GM12878 (cell line): ENCODE results near the gene TNIP2. TPM values are rescaled to one million over a fixed set of nuclear protein-coding genes. Genes with fewer than 3 reads are reported as not detected.

ENCODE experiments used
- ATAC-seq: fragments of 200-7000 bp; cut with Tn5 transposase; 3 replicates; pipeline ENCODE4 v1.9.1; 2020; ENCODE audit warnings: mild to moderate bottlenecking, moderate library complexity
- BruUV-seq: library from RNA; stranded (reverse); fragments of 400-500 nt; replicated peaks from 2 replicates; lab custom pipeline; 2021; lab: Mats Ljungman, UMichigan
- CTCF ChIA-PET: fragments of 300-600 bp; sonication (Branson Sonifier 250); formaldehyde crosslinking; extraction: SDS; loops from one replicate; lab custom pipeline; 2021; ENCODE audit warnings: inconsistent platforms; lab: Yijun Ruan, JAX
- POLR2A ChIA-PET: fragments of 350-600 bp; formaldehyde crosslinking; extraction: SDS; loops from one replicate; lab custom pipeline; 2021; ENCODE audit warnings: inconsistent platforms; lab: Charles Lee
- RAD21 ChIA-PET: fragments of 300-600 bp; sonication (Branson Sonifier 250); formaldehyde crosslinking; loops from one replicate; lab custom pipeline; 2023; ENCODE audit warnings: antibody characterized with exemption; ENCODE audit not compliant: unreplicated experiment; lab: Charles Lee
- SMC1A ChIA-PET: fragments of 300-600 bp; sonication (Branson Sonifier 250); formaldehyde crosslinking; loops from one replicate; lab custom pipeline; 2023; ENCODE audit not compliant: unreplicated experiment, uncharacterized antibody; lab: Charles Lee
- DNase-seq: peaks from one replicate; pipeline ENCODE4 v3.0.0-alpha.2; 2011; ENCODE audit warnings: low read depth, low spot score
- FAIRE-seq: peaks from 3 replicates; lab custom pipeline; 2011; peaks lifted over from hg19 to GRCh38; lab: Jason Lieb, UNC
- H2AFZ ChIP-seq: 2 replicates; pipeline ENCODE4 v1.6.0; 2011; ENCODE audit warnings: low read depth, low read length, control low read depth; ENCODE audit not compliant: control insufficient read depth
- H3K27ac ChIP-seq: 2 replicates; pipeline ENCODE4 v1.5.1; 2011; ENCODE audit warnings: control low read depth; ENCODE audit not compliant: control insufficient read depth, insufficient read depth
- H3K27me3 ChIP-seq, 2 experiments: replicated peaks in 1 of 2; 2 replicates each; pipeline versions ENCODE4 v1.6.0 to v1.6.1; 2011; ENCODE audit warnings: low read length in 1 of 2; ENCODE audit not compliant: control insufficient read depth in 2 of 2, insufficient read depth in 2 of 2
- H3K36me3 ChIP-seq, 2 experiments: 2 replicates each; pipeline ENCODE4 v1.5.1; 2011; ENCODE audit warnings: low read length in 1 of 2; ENCODE audit not compliant: control insufficient read depth in 2 of 2, insufficient read depth in 2 of 2
- H3K4me1 ChIP-seq: 2 replicates; pipeline ENCODE4 v1.6.1; 2011; ENCODE audit warnings: mild to moderate bottlenecking, low read length, moderate library complexity, mixed read lengths; ENCODE audit not compliant: control insufficient read depth, insufficient read depth
- H3K4me2 ChIP-seq: 2 replicates; pipeline ENCODE4 v1.6.0; 2011; ENCODE audit warnings: control low read depth; ENCODE audit not compliant: control insufficient read depth, insufficient read depth
- H3K4me3 ChIP-seq: fragments of 200-600 bp; sonication (generic); 2 replicates; pipeline ENCODE4 v1.5.1; 2016
- H3K79me2 ChIP-seq: 2 replicates; pipeline ENCODE4 v1.6.0; 2011; ENCODE audit warnings: low read length; ENCODE audit not compliant: control insufficient read depth, insufficient read depth
- H3K9ac ChIP-seq: 2 replicates; pipeline ENCODE4 v1.8.0; 2011; ENCODE audit warnings: low read length, control low read depth, mixed read lengths; ENCODE audit not compliant: control insufficient read depth, insufficient read depth
- H3K9me3 ChIP-seq: replicated peaks from 3 replicates; pipeline ENCODE4 v1.5.1; 2011; ENCODE audit warnings: mild to moderate bottlenecking, low read length; ENCODE audit not compliant: control insufficient read depth, insufficient read depth
- H4K20me1 ChIP-seq: 2 replicates; pipeline ENCODE4 v1.6.0; 2011; ENCODE audit not compliant: control insufficient read depth, insufficient read depth
- ATF7 ChIP-seq: fragments of 450-650 bp; IDR thresholded peaks from 2 replicates; pipeline ENCODE4 v1.6.1; 2016; ENCODE audit warnings: low read depth, mild to moderate bottlenecking
- CHD1 ChIP-seq: IDR thresholded peaks from 2 replicates; pipeline ENCODE4 v1.6.1; 2012; ENCODE audit warnings: low read depth, low read length, improper control_type of control experiment
- CREB1 ChIP-seq: IDR thresholded peaks from 2 replicates; pipeline ENCODE4 v1.6.1; 2012; ENCODE audit warnings: low read depth, mild to moderate bottlenecking, inconsistent platforms
- E2F8 ChIP-seq: fragments of 450-650 bp; IDR thresholded peaks from 2 replicates; pipeline ENCODE4 v1.6.1; 2018; ENCODE audit warnings: mild to moderate bottlenecking, low read depth, moderate library complexity; ENCODE audit not compliant: partially characterized antibody
- EED ChIP-seq: sonication (generic); IDR thresholded peaks from 2 replicates; pipeline ENCODE4 v1.6.1; 2016; ENCODE audit warnings: antibody characterized with exemption, low read depth
- ELK1 ChIP-seq: IDR thresholded peaks from 2 replicates; pipeline ENCODE4 v1.6.1; 2012; ENCODE audit warnings: low read depth, low read length, improper control_type of control experiment
- IRF3 ChIP-seq: fragments of 450-650 bp; IDR thresholded peaks from 2 replicates; pipeline ENCODE4 v1.6.1; 2014; ENCODE audit warnings: mild to moderate bottlenecking
- IRF4 ChIP-seq: IDR thresholded peaks from 2 replicates; pipeline ENCODE4 v1.6.1; 2011; ENCODE audit warnings: low read depth, low read length
- KDM1A ChIP-seq: fragments of 200-600 bp; sonication (generic); IDR thresholded peaks from 2 replicates; pipeline ENCODE4 v1.6.1; 2016; ENCODE audit warnings: borderline replicate concordance
- LARP7 ChIP-seq: fragments of 450-650 bp; IDR thresholded peaks from 2 replicates; pipeline ENCODE4 v1.6.1; 2017; ENCODE audit warnings: mild to moderate bottlenecking
- RAD21 ChIP-seq: IDR thresholded peaks from 2 replicates; pipeline ENCODE4 v1.6.1; 2011; ENCODE audit warnings: mild to moderate bottlenecking, low read depth, low read length, moderate library complexity; ENCODE audit not compliant: insufficient read depth
- SP1 ChIP-seq: IDR thresholded peaks from one replicate; pipeline ENCODE4 v1.6.1; 2011; ENCODE audit warnings: low read depth, low read length
- ZNF217 ChIP-seq: fragments of 450-650 bp; IDR thresholded peaks from 2 replicates; pipeline ENCODE4 v1.6.1; 2017; ENCODE audit warnings: antibody characterized with exemption, mild to moderate bottlenecking
- WGBS: methylation state at CpG from one replicate; pipeline ENCODE4 v1.1.6; 2016; ENCODE audit warnings: low lambda C conversion rate; ENCODE audit not compliant: insufficient replicate concordance, insufficient coverage; ENCODE audit errors: missing lambda C conversion rate; 5-methylcytosine and 5-hydroxymethylcytosine counted together
- in situ Hi-C: fragments of 300-500 bp; cut with MboI; formaldehyde crosslinking; loops from 9 replicates; pipeline ENCODE4 v1.14.3; 2018; ENCODE audit warnings: mixed read lengths
- intact Hi-C: fragments of 100-400 bp; cut with micrococcal nuclease; formaldehyde crosslinking; loops from one replicate; pipeline ENCODE4 v1.14.2; 2022; ENCODE audit not compliant: unreplicated experiment
- polyA plus RNA-seq, 11 experiments: library from polyadenylated mRNA; depleted of rRNA in 4 of 11; unstranded in 6 of 11; stranded (reverse) in 5 of 11; fragments of >200 nt; fragmentation: Nextera tagmentation in 4 of 11; fragmentation: Illumina TruSeq in 1 of 11; extraction: Ambion mirVana in 4 of 11; extraction: Trizol in 1 of 11; gene quantifications; 1 replicate in 1 of 11; 2 replicates in 10 of 11; pipeline versions ENCODE4 v1.2.1 to v1.2.3, GENCODE V29; 2011 to 2016; ENCODE audit warnings: inconsistent platforms in 2 of 11, missing spikeins in 2 of 11, low read depth in 1 of 11
- total RNA-seq, 4 experiments: library from RNA; depleted of rRNA in 3 of 4; stranded (reverse); fragments of >200 nt in 3 of 4; fragmentation: Illumina TruSeq in 1 of 4; extraction: Trizol in 1 of 4; gene quantifications; 2 replicates each; pipeline versions ENCODE4 v1.2.1 to v1.2.3, GENCODE V29; 2013 to 2021

Gene TNIP2
- total and polyA plus RNA-seq, 10 of the 15 experiments (the other 5 are each of a cell fraction or from before 2014, with no cell fraction given) = 1.4 to 64.9 (median 45.5) TPM

- TF ChIP-seq IRF3 = no peak
- TF ChIP-seq RAD21 = no peak
- TF ChIP-seq KDM1A = no peak
- no peak for TF ChIP-seq LARP7
- no peak for TF ChIP-seq ELK1
- no peak for TF ChIP-seq SP1
These were observed 30.8 kb downstream of the TNIP2 start (continued) for GRCh38 chr4:2725380-2725779.

GRCh38 chr4:2723751-2724150 is 32.4 kb downstream of the TNIP2 start:
- SMC1A ChIA-PET = interaction anchor here (1.0 to 1.7 kb wide), 3 partner anchors 12 to 33 kb away, joined by 3 to 6 read pairs (median 4); no protein-coding TSS in a partner anchor
- in situ Hi-C loops = no loop called here
- Histone ChIP-seq H3K9me3 (no peaks in the 10 kb centered on the region), H3K27ac (no peak overlapping the region), H3K4me3 (no peak overlapping the region), H3K36me3 (peaks cover 3 to 16% of the 10 kb centered on the region in 2 experiments; a peak in 3 of 4 replicates), H3K79me2 (no peaks in the 10 kb centered on the region), H3K9ac (no peak overlapping the region), H3K4me2 (no peak overlapping the region), H2AFZ (no peak overlapping the region), H3K4me1 (no peaks in the 10 kb centered on the region), H4K20me1 (no peaks in the 10 kb centered on the region), H3K27me3 (no peaks in the 10 kb centered on the region)
- DNase-seq (no peak), ATAC-seq (no peak), FAIRE-seq (no peak)
- BruUV-seq = no TSS peak
- 83% methylated on average over 3 of the region's 3 CpGs for WGBS
- CTCF ChIA-PET = no interaction called here
- TF ChIP-seq ZNF217 = no peak
- TF ChIP-seq ATF7 = no peak
- TF ChIP-seq IRF4 = no peak
- no peak for TF ChIP-seq CHD1
- TF ChIP-seq CREB1 = no peak
- no peak for TF ChIP-seq IRF3
- TF ChIP-seq EED = no peak
- TF ChIP-seq E2F8 = no peak
- intact Hi-C loops = no loop called here
- POLR2A ChIA-PET = interaction anchor here (0.6 to 1.6 kb wide), 4 partner anchors 22 to 252 kb away, joined by 3 to 5 read pairs (median 4); no protein-coding TSS in a partner anchor
- RAD21 ChIA-PET = no interaction called here
